Measurements from ENCODE around the gene TRAF3IP3.

Gene TRAF3IP3

GRCh38 chr1:209720826-209721225 lies 35.0 kb upstream of the TRAF3IP3 start:
- Histone ChIP-seq H3K27ac (ENCODE audit: low read length) (no peak overlapping the region), H4K20me1 (ENCODE audit: insufficient read depth, low read length) (no peaks in the 10 kb centered on the region), H3K36me3 (replicated peaks; ENCODE audit: insufficient read depth, low read length) (no peaks in the 10 kb centered on the region), H3K79me2 (ENCODE audit: low read length) (no peaks in the 10 kb centered on the region), H3K4me2 (ENCODE audit: low read depth, low read length) (no peak overlapping the region), H3K9ac (ENCODE audit: low read length) (no peak overlapping the region), H3K27me3 (replicated peaks; ENCODE audit: insufficient read depth, low read length) (no peaks in the 10 kb centered on the region), H3K4me1 (ENCODE audit: low read length) (0 out of 2 replicates have a peak, but pooled peaks cover 6% of the 10 kb centered on the region), H3F3A (ENCODE audit: insufficient read depth, low read length) (no peaks in the 10 kb centered on the region), H3K4me3 (ENCODE audit: low read length) (no peak overlapping the region), H3K9me2 (replicated peaks; ENCODE audit: insufficient read depth, low read length) (no peaks in the 10 kb centered on the region), H2AFZ (ENCODE audit: low read length) (no peak overlapping the region), H3K9me3 (replicated peaks; ENCODE audit: insufficient read depth, low read length) (no peaks in the 10 kb centered on the region)
- TF ChIP-seq EZH2 (optimal IDR thresholded peaks at IDR 0.05; ENCODE audit: low read depth, low read length) (no peak), EZH2phosphoT487 (IDR thresholded peaks at IDR 0.05; ENCODE audit: low read length) (no peak), CTCF (IDR thresholded peaks at IDR 0.05; ENCODE audit: low read length) (no peak)
- DNase-seq: no peak

- no peak for DNase-seq
- Histone ChIP-seq H3K27ac (ENCODE audit: low read length) (no peak overlapping the region), H3K9ac (ENCODE audit: low read length) (no peak overlapping the region), H3K4me3 (ENCODE audit: low read length) (no peak overlapping the region), H3K4me1 (ENCODE audit: low read length) (0 out of 2 replicates have a peak, but pooled peaks cover 6% of the 10 kb centered on the region), H3K9me2 (replicated peaks; ENCODE audit: insufficient read depth, low read length) (no peaks in the 10 kb centered on the region), H3K27me3 (replicated peaks; ENCODE audit: insufficient read depth, low read length) (no peaks in the 10 kb centered on the region), H3K36me3 (replicated peaks; ENCODE audit: insufficient read depth, low read length) (no peaks in the 10 kb centered on the region), H2AFZ (ENCODE audit: low read length) (no peak overlapping the region), H3K79me2 (ENCODE audit: low read length) (no peaks in the 10 kb centered on the region), H3F3A (ENCODE audit: insufficient read depth, low read length) (no peaks in the 10 kb centered on the region), H3K4me2 (ENCODE audit: low read depth, low read length) (no peak overlapping the region), H3K9me3 (replicated peaks; ENCODE audit: insufficient read depth, low read length) (no peaks in the 10 kb centered on the region), H4K20me1 (ENCODE audit: insufficient read depth, low read length) (no peaks in the 10 kb centered on the region)
- TF ChIP-seq CTCF (IDR thresholded peaks at IDR 0.05; ENCODE audit: low read length) (no peak), EZH2phosphoT487 (IDR thresholded peaks at IDR 0.05; ENCODE audit: low read length) (no peak), EZH2 (optimal IDR thresholded peaks at IDR 0.05; ENCODE audit: low read depth, low read length) (no peak)
These were observed 34.5 kb upstream of the TRAF3IP3 start for GRCh38 chr1:209721323-209721722.

GRCh38 chr1:209723265-209723664 lies 32.6 kb upstream of the TRAF3IP3 start:
- Histone ChIP-seq H3K27ac (ENCODE audit: low read length) (no peak overlapping the region), H3K4me1 (ENCODE audit: low read length) (0 out of 2 replicates have a peak, but pooled peaks cover 2% of the 10 kb centered on the region), H3K9ac (ENCODE audit: low read length) (no peak overlapping the region), H3K9me3 (replicated peaks; ENCODE audit: insufficient read depth, low read length) (no peaks in the 10 kb centered on the region), H3K36me3 (replicated peaks; ENCODE audit: insufficient read depth, low read length) (no peaks in the 10 kb centered on the region), H2AFZ (ENCODE audit: low read length) (no peak overlapping the region), H3K4me2 (ENCODE audit: low read depth, low read length) (no peak overlapping the region), H3F3A (ENCODE audit: insufficient read depth, low read length) (no peaks in the 10 kb centered on the region), H3K4me3 (ENCODE audit: low read length) (no peak overlapping the region), H3K9me2 (replicated peaks; ENCODE audit: insufficient read depth, low read length) (no peaks in the 10 kb centered on the region), H4K20me1 (ENCODE audit: insufficient read depth, low read length) (no peaks in the 10 kb centered on the region), H3K27me3 (replicated peaks; ENCODE audit: insufficient read depth, low read length) (no peaks in the 10 kb centered on the region), H3K79me2 (ENCODE audit: low read length) (no peaks in the 10 kb centered on the region)
- TF ChIP-seq EZH2 (optimal IDR thresholded peaks at IDR 0.05; ENCODE audit: low read depth, low read length): no peak
- TF ChIP-seq CTCF (IDR thresholded peaks at IDR 0.05; ENCODE audit: low read length): no peak
- TF ChIP-seq EZH2phosphoT487 (IDR thresholded peaks at IDR 0.05; ENCODE audit: low read length): no peak
- no peak for DNase-seq
